HCEC 1CT (cell line): ENCODE results near the gene EML4.
A peak's percentile ranks its signal among the peaks of the same experiment; 100 is the strongest.

ENCODE experiments used
- DNase-seq: peaks from one replicate; pipeline ENCODE4 v3.0.0-alpha.2; 2017

Gene EML4

GRCh38 chr2:42227491-42227890, 58.3 kb downstream of the EML4 start:
- no peak for DNase-seq

DNA sequence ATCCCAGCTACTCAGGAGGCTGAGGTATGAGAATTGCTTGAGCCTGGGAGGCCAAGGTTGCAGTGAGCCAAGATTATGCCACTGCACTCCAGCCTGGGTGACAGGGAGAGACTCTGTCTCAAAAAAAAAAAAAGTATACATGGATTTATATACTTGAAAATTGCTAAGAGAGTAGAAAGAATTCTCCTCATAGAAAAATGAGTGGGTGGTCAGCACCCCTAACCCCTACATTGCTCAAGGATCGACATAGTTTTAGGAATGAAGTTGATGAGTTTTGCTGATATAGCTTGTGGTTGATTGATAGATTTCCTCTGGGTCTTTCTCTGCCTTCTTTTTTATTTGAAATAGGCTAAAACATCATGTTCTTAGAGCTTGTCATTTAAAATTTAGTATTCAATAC, 58.9 kb downstream of the EML4 start:
- DNase-seq, result no peak

GRCh38 chr2:42229949-42230348, 60.8 kb downstream of the EML4 start:
- DNase-seq, result no peak

DNA sequence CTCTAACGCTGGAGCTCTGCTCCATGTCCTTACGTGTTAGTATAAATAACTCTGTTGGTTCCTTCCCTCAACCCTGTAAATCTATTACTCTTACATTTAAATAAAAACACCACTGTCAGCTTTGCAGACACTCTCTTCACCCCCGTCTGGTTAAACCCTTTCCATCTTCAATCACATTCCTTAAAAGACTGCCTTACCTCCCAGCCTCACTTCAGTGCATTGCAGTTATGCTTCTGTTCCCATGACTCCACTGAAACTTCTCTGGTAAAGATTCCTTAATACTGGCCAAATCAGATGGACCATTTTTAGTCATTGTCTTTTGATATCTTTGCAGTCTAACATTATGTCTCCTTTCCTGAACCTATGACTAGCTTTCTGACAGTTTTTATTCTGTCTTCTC, 61.7 kb downstream of the EML4 start:
- DNase-seq, result no peak

GRCh38 chr2:42232024-42232423, 62.9 kb downstream of the EML4 start:
- no peak for DNase-seq

DNA sequence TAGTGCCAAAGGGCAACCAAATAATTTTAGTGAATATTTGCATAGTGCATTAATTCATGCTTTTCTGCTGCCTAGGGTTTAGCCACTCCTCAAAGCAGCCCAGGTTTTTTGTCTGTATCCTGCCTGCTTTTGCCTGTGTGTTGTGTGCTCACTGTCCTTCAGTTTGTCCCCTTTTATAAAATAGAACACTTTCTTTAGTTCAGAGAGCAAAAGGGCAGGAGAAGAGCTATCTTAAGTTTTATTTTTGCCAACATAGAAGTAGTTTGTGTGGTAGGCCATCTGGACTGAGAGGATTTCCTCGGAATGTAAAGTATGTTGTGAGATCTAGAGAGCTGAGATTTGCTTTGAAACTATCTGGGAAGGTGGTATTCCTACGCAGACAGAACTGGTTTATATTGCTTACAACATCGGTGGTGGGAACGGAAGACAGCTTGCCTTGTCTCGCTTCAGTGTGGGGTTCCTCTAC, 64.9 kb downstream of the EML4 start:
- peak; percentile 29 for DNase-seq

GRCh38 chr2:42236911-42237310, 67.8 kb downstream of the EML4 start:
- DNase-seq, result no peak

- peak; percentile 13 for DNase-seq
These were observed 69.6 kb downstream of the EML4 start for GRCh38 chr2:42238644-42239288.

GRCh38 chr2:42239289-42239661, 70.1 kb downstream of the EML4 start:
- no peak for DNase-seq

DNA sequence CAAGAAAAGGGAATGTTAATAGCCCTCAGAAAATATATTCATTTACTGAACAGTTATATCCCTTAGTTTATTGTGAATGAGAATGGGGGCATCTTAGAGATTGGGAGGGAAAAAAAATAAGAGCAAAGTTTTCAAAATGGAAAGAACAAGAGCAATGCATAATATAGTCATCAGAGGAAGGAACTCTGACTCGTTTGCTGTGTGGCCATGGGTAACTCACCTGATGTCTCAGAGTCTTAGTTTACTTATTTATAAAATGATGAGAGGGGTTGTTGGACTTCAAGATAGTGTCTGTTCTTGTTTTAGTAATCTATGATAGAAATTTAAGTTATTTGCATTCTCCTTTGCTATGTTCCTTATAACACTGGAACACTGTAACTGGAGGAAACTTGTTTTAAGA, 70.7 kb downstream of the EML4 start:
- no peak for DNase-seq

DNA sequence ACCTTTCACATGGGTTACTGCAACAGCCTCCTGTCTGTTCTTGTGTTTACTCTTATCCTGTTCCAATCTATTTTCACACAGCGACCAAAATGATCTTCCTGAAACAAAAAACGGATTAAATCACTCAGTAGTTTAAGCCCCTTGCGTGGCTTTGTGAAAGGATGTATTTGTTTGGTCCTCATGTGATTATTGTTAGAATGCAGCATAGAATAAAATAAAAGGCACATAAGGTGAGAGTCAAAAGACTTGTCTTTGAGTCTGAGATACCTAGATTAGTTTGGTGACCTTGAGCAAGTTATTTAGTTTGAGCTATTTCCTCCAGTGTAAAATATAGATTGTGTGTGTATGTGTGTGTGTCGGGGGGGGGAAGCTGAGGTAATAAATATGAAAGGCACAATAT, 72.4 kb downstream of the EML4 start:
- no peak for DNase-seq

- no peak for DNase-seq
These were observed 74.1 kb downstream of the EML4 start for GRCh38 chr2:42243297-42243696.

- DNase-seq, result no peak
These were observed 75.4 kb downstream of the EML4 start for GRCh38 chr2:42244520-42244919.

- DNase-seq, result no peak
These were observed 76.2 kb downstream of the EML4 start for GRCh38 chr2:42245396-42245795.

DNA sequence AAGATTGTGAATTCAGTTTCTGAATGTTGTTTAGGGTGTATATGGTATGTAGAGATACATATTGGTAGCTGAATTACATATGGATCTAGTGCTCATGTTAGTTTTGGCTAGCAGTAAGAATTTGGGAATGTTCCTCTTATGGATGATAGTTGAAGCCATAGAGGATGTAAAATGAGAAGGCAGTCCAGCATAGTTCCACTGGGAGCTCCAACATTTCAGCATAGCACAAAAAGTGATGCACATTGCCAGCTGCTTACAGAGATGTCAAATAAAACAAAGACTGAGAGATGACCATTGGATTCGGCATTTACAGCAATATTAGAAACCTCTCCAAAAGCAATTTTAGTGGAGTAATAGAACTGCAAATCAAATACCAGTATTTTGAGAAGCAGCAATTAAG, 77.4 kb downstream of the EML4 start:
- no peak for DNase-seq

DNA sequence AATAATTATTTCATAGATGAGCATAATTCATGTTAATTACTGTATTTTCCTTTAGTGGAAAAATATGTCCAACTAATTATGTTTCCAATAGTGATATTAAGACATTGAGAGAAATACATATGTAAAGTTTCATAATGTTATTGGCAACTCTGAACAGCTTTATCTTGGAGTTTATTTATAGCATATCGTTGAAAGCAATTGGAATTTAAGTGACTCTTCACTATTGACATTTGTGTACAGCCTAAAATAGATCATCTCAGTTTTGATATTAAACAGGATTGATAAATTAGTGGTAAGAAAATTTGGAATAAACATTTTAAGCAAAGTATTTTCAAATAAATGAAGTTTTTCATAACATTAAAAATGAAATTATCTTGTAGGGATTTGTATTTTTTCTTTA, 79.7 kb downstream of the EML4 start:
- DNase-seq, result no peak

DNA sequence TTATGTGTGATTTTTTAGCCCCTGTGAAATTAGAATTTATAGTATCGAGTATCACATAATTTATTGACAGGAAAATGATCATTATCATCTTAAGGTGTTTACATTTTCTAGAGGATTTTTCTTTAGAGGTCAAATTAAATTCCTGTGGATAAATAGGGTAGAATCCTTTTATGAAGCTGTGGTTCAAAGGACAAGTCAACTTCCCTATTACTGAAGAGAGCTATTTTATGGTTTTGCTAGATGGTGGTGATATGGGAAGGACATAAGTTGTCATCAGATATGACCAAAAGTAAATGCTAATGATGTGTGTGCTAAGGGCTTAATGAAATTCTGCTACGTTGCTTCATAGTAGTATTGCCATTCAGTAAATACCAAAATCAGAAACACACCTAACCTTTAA, 80.1 kb downstream of the EML4 start:
- DNase-seq, result no peak

- no peak for DNase-seq
These were observed 80.7 kb downstream of the EML4 start for GRCh38 chr2:42249887-42250286.

DNA sequence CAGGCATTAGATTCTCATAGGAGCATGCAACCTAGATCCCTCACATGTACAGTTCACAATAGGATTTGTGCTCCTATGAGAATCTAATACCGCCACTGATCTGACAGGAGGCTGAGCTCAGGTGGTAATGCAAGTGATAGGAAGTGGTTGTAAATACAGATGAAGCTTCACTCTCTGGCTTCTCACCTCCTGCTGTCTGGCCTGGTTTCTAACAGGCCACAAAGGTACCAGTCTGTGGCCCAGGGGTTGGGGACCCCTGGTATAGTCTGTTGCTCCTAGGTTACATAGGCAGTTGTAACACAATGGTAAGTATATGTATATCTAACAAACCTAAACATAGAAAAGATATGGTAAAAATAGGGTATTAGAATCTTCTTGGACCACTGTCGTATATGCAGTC, 81.8 kb downstream of the EML4 start:
- no peak for DNase-seq

DNA sequence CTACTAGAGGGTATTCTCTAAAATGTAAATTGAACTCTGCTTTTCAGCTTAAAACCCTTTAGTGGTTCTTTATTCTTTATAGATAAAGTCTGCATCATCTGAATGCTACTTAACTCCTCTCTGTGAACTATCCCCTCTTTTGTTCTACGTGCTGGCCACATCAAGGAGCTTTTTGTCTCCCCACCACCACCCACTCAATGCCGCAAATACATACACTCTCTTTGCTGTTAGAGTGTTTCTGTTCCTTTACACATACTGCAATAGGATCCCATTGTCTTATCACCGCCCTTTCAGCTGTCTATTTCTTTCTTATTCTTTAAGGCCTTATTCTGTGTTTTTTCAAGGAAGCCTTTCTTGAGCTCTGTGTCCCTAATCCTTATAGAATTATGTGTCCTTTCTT, 83.3 kb downstream of the EML4 start:
- no peak for DNase-seq

DNA sequence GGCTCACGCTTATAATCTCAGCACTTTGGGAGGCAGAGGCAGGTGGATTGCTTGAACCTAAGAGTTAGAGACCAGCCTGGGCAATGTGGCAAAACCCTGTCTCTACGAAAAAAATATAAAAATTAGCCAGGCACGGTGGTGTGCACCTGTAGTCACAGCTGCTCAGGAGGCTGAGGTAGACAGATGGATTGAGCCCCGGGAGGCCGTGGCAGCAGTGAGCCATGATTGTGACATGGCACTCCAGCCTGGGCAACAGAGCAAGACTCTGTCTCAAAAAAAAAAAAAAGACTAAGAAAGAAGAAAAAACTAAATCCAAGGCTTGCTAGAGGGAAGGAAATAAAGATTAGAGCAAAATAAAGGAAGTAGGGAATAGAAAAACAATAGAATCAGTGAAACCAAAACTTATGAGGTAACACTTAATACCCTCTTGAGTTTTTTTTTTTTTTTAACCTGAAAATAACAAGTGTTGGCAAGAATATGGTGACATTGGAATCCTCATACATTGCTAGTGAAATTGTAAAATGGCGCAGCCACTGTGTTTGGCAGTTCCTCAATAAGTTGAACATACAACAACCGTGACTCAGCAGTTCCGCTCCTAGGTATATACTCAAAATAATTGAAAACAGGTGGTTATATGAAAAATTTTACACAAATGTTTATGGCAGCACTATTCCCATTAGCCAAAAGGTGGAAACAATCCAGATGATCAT, 85.2 kb downstream of the EML4 start:
- no peak for DNase-seq

DNA sequence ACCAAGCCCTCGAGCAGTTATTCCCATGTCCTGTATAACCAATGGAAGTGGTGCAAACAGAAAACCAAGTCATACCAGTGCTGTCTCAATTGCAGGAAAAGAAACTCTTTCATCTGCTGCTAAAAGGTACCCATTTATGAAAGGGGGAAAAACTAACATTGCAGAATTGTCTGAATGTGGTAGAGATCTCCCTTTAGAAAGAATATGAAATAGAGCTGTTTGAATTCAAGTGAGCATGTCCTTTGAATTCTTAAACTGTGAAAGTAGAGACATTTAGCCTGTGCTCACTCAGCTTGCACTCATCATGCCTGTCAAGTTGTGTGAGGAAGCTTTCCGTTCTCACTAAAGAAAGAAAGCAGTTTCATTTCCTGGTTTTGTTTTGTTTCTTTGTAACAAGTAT, 87.4 kb downstream of the EML4 start:
- no peak for DNase-seq

DNA sequence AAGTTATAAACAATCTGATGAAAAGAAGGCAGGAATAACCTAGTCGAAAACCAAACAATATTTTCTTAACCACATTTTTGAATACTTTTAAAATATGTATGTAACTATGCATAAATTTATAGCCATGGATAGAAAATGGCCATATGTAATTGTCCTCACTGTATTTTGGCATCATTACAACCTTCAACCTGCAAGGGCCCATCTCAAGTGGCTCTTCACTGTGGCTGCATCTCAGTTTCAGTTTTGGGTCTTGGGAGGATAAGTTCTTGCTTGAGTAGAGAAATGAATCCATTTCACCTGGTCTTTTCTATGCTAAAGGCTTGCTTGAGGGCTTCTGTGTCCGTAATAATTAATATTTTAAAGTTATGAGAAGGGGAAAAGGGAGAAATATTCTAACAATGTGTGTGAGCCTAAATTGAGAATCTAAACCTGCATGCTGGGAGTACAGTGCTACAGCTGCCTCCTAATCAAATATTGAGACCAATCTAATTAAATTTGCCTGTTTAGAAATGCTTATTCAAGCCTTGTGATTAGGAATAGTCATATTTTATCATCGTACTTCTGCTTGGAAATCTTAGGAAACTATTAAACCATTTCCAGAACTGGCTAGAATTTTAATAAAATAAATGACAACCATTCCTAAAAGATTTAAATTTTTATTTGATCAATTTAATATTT, 92.5 kb downstream of the EML4 start:
- no peak for DNase-seq

- DNase-seq, result no peak
These were observed 97.1 kb downstream of the EML4 start for GRCh38 chr2:42266236-42266635.
